ENCODE results near the gene RASA3.
"Not testable (repeated sequence)": the region's sequence is repeated elsewhere in the genome, so short reads cannot be mapped to it uniquely, and the experiment has no call there.

The RASA3 gene

GRCh38 chr13:114140906-114141250 is 8.5 kb upstream of the RASA3 start:
- DNase-seq = no peak

GRCh38 chr13:114140131-114140905 is 7.9 kb upstream of the RASA3 start:
- no peak for DNase-seq

- no peak for DNase-seq
Observed at GRCh38 chr13:114136576-114136975, 4.2 kb upstream of the RASA3 start.

- no peak for DNase-seq
Observed at GRCh38 chr13:114135731-114136171, 3.3 kb upstream of the RASA3 start.

- no peak for DNase-seq
Observed at GRCh38 chr13:114134944-114135610, 2.7 kb upstream of the RASA3 start.

- DNase-seq = peak; percentile 46
Observed at GRCh38 chr13:114134111-114134943, 1.9 kb upstream of the RASA3 start.

- not testable (repeated sequence) for DNase-seq
Observed at GRCh38 chr13:114133552-114133951, 1.1 kb upstream of the RASA3 start.

- DNase-seq = not testable (repeated sequence)
Observed at GRCh38 chr13:114133126-114133525, 703 bp upstream of the RASA3 start.

- DNase-seq = no peak
Observed at GRCh38 chr13:114131583-114132418, 622 bp downstream of the RASA3 start.

GRCh38 chr13:114130837-114131582 is 1.4 kb downstream of the RASA3 start:
- peak; percentile 59 for DNase-seq

- DNase-seq = no peak
Observed at GRCh38 chr13:114130131-114130836, 2.1 kb downstream of the RASA3 start.

- DNase-seq = peak; percentile 74
Observed at GRCh38 chr13:114129649-114130062, 2.8 kb downstream of the RASA3 start.

- DNase-seq = peak; percentile 98
Observed at GRCh38 chr13:114128624-114129522, 3.5 kb downstream of the RASA3 start.

- DNase-seq = no peak
Observed at GRCh38 chr13:114128348-114128623, 4.1 kb downstream of the RASA3 start.

- no peak for DNase-seq
Observed at GRCh38 chr13:114127473-114128347, 4.7 kb downstream of the RASA3 start.

GRCh38 chr13:114126789-114127472 is 5.5 kb downstream of the RASA3 start:
- DNase-seq = no peak

- not testable (repeated sequence) for DNase-seq
Observed at GRCh38 chr13:114126086-114126485, 6.3 kb downstream of the RASA3 start.

- no peak for DNase-seq
Observed at GRCh38 chr13:114125589-114125988, 6.8 kb downstream of the RASA3 start.

GRCh38 chr13:114124921-114125320 is 7.5 kb downstream of the RASA3 start:
- DNase-seq = peak; percentile 29
